K562 (cell line): ENCODE data around the gene PDE8B. TPM values are rescaled to one million over a fixed set of nuclear protein-coding genes. Genes with fewer than 3 reads are reported as not detected.

Source experiments
- ATAC-seq: fragments of 200-7000 bp; cut with Tn5 transposase; 3 replicates; pipeline ENCODE4 v1.9.1; 2020; ENCODE audit warnings: moderate library complexity
- BruUV-seq: library from RNA; stranded (reverse); fragments of 400-500 nt; replicated peaks from 2 replicates; lab custom pipeline; 2021; lab: Mats Ljungman, UMichigan
- CTCF ChIA-PET: fragments of 300-600 bp; formaldehyde crosslinking; extraction: SDS; loops from one replicate; lab custom pipeline; 2021; ENCODE audit warnings: low intra/inter-chr PET ratio; lab: Yijun Ruan, JAX
- POLR2A ChIA-PET: fragments of 300-600, 350-650 bp; sonication (Branson Sonifier 250); formaldehyde crosslinking; extraction: SDS; loops from one replicate; lab custom pipeline; 2021; ENCODE audit warnings: antibody characterized with exemption, inconsistent platforms; lab: Yijun Ruan, JAX
- DNase-seq, 4 experiments: peaks; one replicate each; pipeline versions ENCODE4 v3.0.0 to v3.0.0-alpha.2; 2011 to 2018; ENCODE audit warnings: low spot score in 3 of 4, mixed read lengths in 3 of 4; ENCODE audit errors: extremely low read depth in 1 of 4
- FAIRE-seq: peaks from 2 replicates; lab custom pipeline; 2011; peaks lifted over from hg19 to GRCh38; lab: Jason Lieb, UNC
- H2AFZ ChIP-seq: 2 replicates; pipeline ENCODE4 v1.6.0; 2011; ENCODE audit warnings: low read depth, low read length, control low read depth, inconsistent platforms
- H3K27ac ChIP-seq: fragments of 200-600 bp; 3 replicates; pipeline ENCODE4 v1.8.0; 2011; ENCODE audit warnings: low read depth, mild to moderate bottlenecking, control low read depth, inconsistent platforms, low read length, moderate library complexity, mixed read lengths; ENCODE audit errors: extremely low read depth
- H3K27me3 ChIP-seq, 2 experiments: fragments of 300-600 bp in 1 of 2; 2 replicates in 1 of 2; 3 replicates in 1 of 2; pipeline versions ENCODE4 v1.6.0 to v1.8.0; 2011; ENCODE audit warnings: inconsistent platforms in 2 of 2, low read length in 2 of 2, mild to moderate bottlenecking in 1 of 2, mixed read lengths in 1 of 2, moderate library complexity in 1 of 2; ENCODE audit not compliant: control insufficient read depth in 2 of 2, insufficient read depth in 2 of 2
- H3K36me3 ChIP-seq: fragments of 300-600 bp; 3 replicates; pipeline ENCODE4 v1.8.0; 2011; ENCODE audit warnings: mild to moderate bottlenecking, low read length, inconsistent platforms; ENCODE audit not compliant: control insufficient read depth, insufficient read depth
- H3K4me1 ChIP-seq, 2 experiments: fragments of 200-600 bp in 1 of 2; replicated peaks in 1 of 2; 2 replicates in 1 of 2; 3 replicates in 1 of 2; pipeline versions ENCODE4 v1.5.1 to v1.8.0; 2011; ENCODE audit warnings: inconsistent platforms in 2 of 2, low read length in 2 of 2, mild to moderate bottlenecking in 1 of 2, mixed read lengths in 1 of 2, moderate library complexity in 1 of 2; ENCODE audit not compliant: control insufficient read depth in 2 of 2, insufficient read depth in 2 of 2
- H3K4me2 ChIP-seq: 2 replicates; pipeline ENCODE4 v1.6.1; 2011; ENCODE audit warnings: low read length, control low read depth, inconsistent platforms, mixed read lengths; ENCODE audit not compliant: insufficient read depth
- H3K4me3 ChIP-seq: fragments of 200-600 bp; sonication (generic), shearing (Covaris generic); 2 replicates; pipeline ENCODE4 v1.5.1; 2016; ENCODE audit warnings: control low read depth, inconsistent platforms
- H3K79me2 ChIP-seq: fragments of 200-600 bp; 3 replicates; pipeline ENCODE4 v1.8.0; 2011; ENCODE audit warnings: low read length, inconsistent platforms; ENCODE audit not compliant: control insufficient read depth, insufficient read depth
- H3K9ac ChIP-seq, 2 experiments: 2 replicates each; pipeline versions ENCODE4 v1.6.0 to v1.6.1; 2011; ENCODE audit warnings: low read depth in 2 of 2, low read length in 2 of 2, control low read depth in 1 of 2, inconsistent platforms in 1 of 2, mild to moderate bottlenecking in 1 of 2, mixed read lengths in 1 of 2; ENCODE audit not compliant: insufficient read depth in 1 of 2
- H3K9me1 ChIP-seq: one replicate; pipeline ENCODE4 v1.6.0; 2011; ENCODE audit warnings: inconsistent platforms, mild to moderate bottlenecking, low read length, moderate library complexity; ENCODE audit not compliant: control insufficient read depth, insufficient read depth
- H3K9me3 ChIP-seq: replicated peaks from 2 replicates; pipeline ENCODE4 v1.5.1; 2011; ENCODE audit warnings: low read depth, low read length, inconsistent platforms; ENCODE audit not compliant: control insufficient read depth, insufficient read depth
- H4K20me1 ChIP-seq: replicated peaks from 2 replicates; pipeline ENCODE4 v1.6.1; 2011; ENCODE audit warnings: low read length, inconsistent platforms, mixed read lengths; ENCODE audit not compliant: control insufficient read depth, insufficient read depth
- CCNT2 ChIP-seq: IDR thresholded peaks from 2 replicates; pipeline ENCODE4 v1.6.1; 2011; ENCODE audit warnings: borderline replicate concordance, low read depth, mild to moderate bottlenecking, moderate library complexity, mixed read lengths, low read length; ENCODE audit not compliant: insufficient read length; ENCODE audit errors: extremely low read depth
- CHCHD3 ChIP-seq: fragments of 250-450 bp; sonication (Bioruptor Pico); IDR thresholded peaks from 2 replicates; pipeline ENCODE4 v2.1.2; 2022; ENCODE audit warnings: mild to moderate bottlenecking
- CREM ChIP-seq: IDR thresholded peaks from 2 replicates; pipeline ENCODE4 v1.6.1; 2014; ENCODE audit warnings: antibody characterized with exemption, low read depth
- E2F8 ChIP-seq: fragments of 450-650 bp; IDR thresholded peaks from 2 replicates; pipeline ENCODE4 v1.7.1; 2018; ENCODE audit warnings: mild to moderate bottlenecking, low read depth; ENCODE audit not compliant: partially characterized antibody
- EP400 ChIP-seq: fragments of 450-650 bp; IDR thresholded peaks from 2 replicates; pipeline ENCODE4 v1.6.1; 2017; ENCODE audit warnings: antibody characterized with exemption, mild to moderate bottlenecking, moderate library complexity
- ESRRA ChIP-seq: fragments of 450-650 bp; IDR thresholded peaks from 2 replicates; pipeline ENCODE4 v1.6.1; 2014; ENCODE audit warnings: low read depth, mild to moderate bottlenecking, moderate library complexity, borderline replicate concordance
- KLF10 ChIP-seq: fragments of 250-450 bp; sonication (Bioruptor Pico); IDR thresholded peaks from 2 replicates; pipeline ENCODE4 v1.6.1; 2021; ENCODE audit warnings: matching md5 sums
- NFRKB ChIP-seq: fragments of 450-650 bp; IDR thresholded peaks from 2 replicates; pipeline ENCODE4 v1.6.1; 2016; ENCODE audit warnings: low read depth
- THRAP3 ChIP-seq: fragments of 450-650 bp; IDR thresholded peaks from 2 replicates; pipeline ENCODE4 v1.6.1; 2016; ENCODE audit warnings: mild to moderate bottlenecking, inconsistent platforms, borderline replicate concordance
- ZBTB5 ChIP-seq: fragments of 450-650 bp; IDR thresholded peaks from 2 replicates; pipeline ENCODE4 v1.6.1; 2017; ENCODE audit warnings: antibody characterized with exemption
- ZNF23 ChIP-seq: fragments of 250-450 bp; sonication (Bioruptor Pico); IDR thresholded peaks from 2 replicates; pipeline ENCODE4 v1.4.0; 2020; ENCODE audit warnings: mild to moderate bottlenecking
- ZNF282 ChIP-seq: sonication (generic); formaldehyde crosslinking; IDR thresholded peaks from 2 replicates; pipeline ENCODE4 v1.8.1; 2023; ENCODE audit warnings: missing genetic modification reagents
- ZNF398 ChIP-seq: fragments of 250-450 bp; sonication (Bioruptor Pico); IDR thresholded peaks from 2 replicates; pipeline ENCODE4 v1.8.0; 2021; ENCODE audit warnings: moderate library complexity, mild to moderate bottlenecking, inconsistent platforms
- ZNF740 ChIP-seq, 3 experiments: fragments of 200-800 bp in 1 of 3; sonication (Bioruptor generic) in 1 of 3; sonication (generic) in 1 of 3; formaldehyde crosslinking in 1 of 3; IDR thresholded peaks; 2 replicates each; pipeline versions ENCODE4 v1.6.1 to v1.8.0; 2016 to 2022; ENCODE audit warnings: mild to moderate bottlenecking in 2 of 3, missing compliant biosample characterization in 2 of 3, missing genetic modification characterization in 2 of 3, missing genetic modification reagents in 1 of 3
- whole genome bisulfite sequencing: fragments of 100-300 bp; shearing (Covaris generic); methylation state at CpG from one replicate; pipeline ENCODE4 v1.1.6; 2016; ENCODE audit warnings: low coverage, mixed read lengths; ENCODE audit not compliant: insufficient coverage; ENCODE audit errors: missing lambda C conversion rate; 5-methylcytosine and 5-hydroxymethylcytosine counted together
- in situ Hi-C: fragments of 300-500 bp; cut with MboI; formaldehyde crosslinking; loops from 4 replicates; pipeline ENCODE4 v1.15.0; 2018; ENCODE audit warnings: inconsistent platforms, mixed read lengths
- intact Hi-C: fragments of 100-400 bp; cut with micrococcal nuclease; formaldehyde crosslinking; loops from 2 replicates; pipeline ENCODE4 v1.14.2; 2022
- polyA plus RNA-seq, 8 experiments: library from polyadenylated mRNA; depleted of rRNA in 4 of 8; stranded (reverse) in 5 of 8; unstranded in 3 of 8; fragments of >200 nt; fragmentation: Nextera tagmentation in 2 of 8; fragmentation: Illumina TruSeq in 1 of 8; extraction: Ambion mirVana in 2 of 8; extraction: Trizol in 1 of 8; gene quantifications; 2 replicates each; pipeline versions ENCODE4 v1.2.1 to v1.2.3, GENCODE V29; 2011 to 2014; ENCODE audit warnings: inconsistent platforms in 1 of 8, missing spikeins in 1 of 8
- total RNA-seq, 7 experiments: library from RNA; depleted of rRNA in 6 of 7; stranded (reverse); fragments of >200 nt in 6 of 7; fragmentation: Illumina TruSeq in 2 of 7; extraction: Trizol in 2 of 7; gene quantifications; 2 replicates each; pipeline versions ENCODE4 v1.2.1 to v1.2.3, GENCODE V29; 2011 to 2021; ENCODE audit warnings: low replicate concordance in 1 of 7

The PDE8B gene
- total and polyA plus RNA-seq, 9 of the 15 experiments (the other 6 are each of a cell fraction or from before 2014, with no cell fraction given): 0.15 to 0.28 TPM; not detected in 7

- TF ChIP-seq ZBTB5: no peak
- TF ChIP-seq CHCHD3 (CRISPR knock-in tag): no peak
Observed at GRCh38 chr5:77255617-77256016, 45.1 kb downstream of the PDE8B start (continued).

- POLR2A ChIA-PET: no interaction called here
- ATAC-seq: no peak
- TF ChIP-seq EP400: no peak
- no peak for TF ChIP-seq CREM
- TF ChIP-seq E2F8: no peak
- TF ChIP-seq ZNF740 (CRISPR knock-in tag; IDR thresholded peaks at IDR 0.05): no peak
- TF ChIP-seq ZNF740 (tag; IDR thresholded peaks at IDR 0.05): no peak
- no peak for TF ChIP-seq ZNF23
- TF ChIP-seq KLF10: no peak
- no peak for TF ChIP-seq NFRKB
- no peak for TF ChIP-seq ZNF398
- no peak for TF ChIP-seq ESRRA
- TF ChIP-seq CCNT2: no peak
- no peak for TF ChIP-seq ZNF282 (CRISPR knock-in tag)
- no peak for TF ChIP-seq THRAP3
Observed at GRCh38 chr5:77256406-77256805, 45.9 kb downstream of the PDE8B start.

More at GRCh38 chr5:77256406-77256805, 45.9 kb downstream of the PDE8B start:
- CTCF ChIA-PET: no interaction called here
- no peaks in the 10 kb centered on the region for H3K79me2 ChIP-seq
- no peaks in the 10 kb centered on the region for H4K20me1 ChIP-seq
- no peak overlapping the region for H2AFZ ChIP-seq
- no peak overlapping the region for H3K4me3 ChIP-seq
- H3K27ac ChIP-seq: no peak overlapping the region
- peaks cover 0 to 15% of the 10 kb centered on the region in 2 experiments; a peak in 2 of 5 replicates for H3K27me3 ChIP-seq
- FAIRE-seq: no peak
- DNase-seq: no peak
- WGBS: 13% methylated on average over 1 of the region's 1 CpG
- no peak overlapping the region for H3K4me2 ChIP-seq
- in situ Hi-C loops: no loop called here
- H3K9me1 ChIP-seq: no peaks in the 10 kb centered on the region
- no peaks in the 10 kb centered on the region for H3K36me3 ChIP-seq
- intact Hi-C loops: no loop called here
- no peaks in the 10 kb centered on the region for H3K9me3 ChIP-seq
- H3K9ac ChIP-seq: no peak overlapping the region
- BruUV-seq: no TSS peak
- H3K4me1 ChIP-seq: no peaks in the 10 kb centered on the region
